Skin of body (tissue), 2 donors: ENCODE measurements around the gene PIH1D1. TPM values are rescaled to one million over a fixed set of nuclear protein-coding genes. Genes with fewer than 3 reads are reported as not detected.

Experiments
- DNase-seq: peaks from one replicate; lab custom pipeline; 2025; lab: John Stamatoyannopoulos, UW
- total RNA-seq: library from RNA; depleted of rRNA; stranded (reverse); fragments of >200 nt; gene quantifications from one replicate; pipeline ENCODE4 v1.2.3, GENCODE V29; 2014

The PIH1D1 gene
- 49.7 TPM for total RNA-seq

- DNase-seq, result peak; percentile 100
Observed at GRCh38 chr19:49451430-49452181, at the start of gene PIH1D1. TSS of gene PIH1D1 (minus strand) at chr19:49451814. CDS start at chr19:49451574, 240 bp downstream.

- DNase-seq, result no peak
Observed at GRCh38 chr19:49499030-49499670, 47.5 kb upstream of the PIH1D1 start.

GRCh38 chr19:49498475-49498874, 46.9 kb upstream of the PIH1D1 start:
- DNase-seq, result no peak

- no peak for DNase-seq
Observed at GRCh38 chr19:49497789-49498103, 46.1 kb upstream of the PIH1D1 start.

- DNase-seq, result no peak
Observed at GRCh38 chr19:49497047-49497788, 45.6 kb upstream of the PIH1D1 start.

- DNase-seq, result no peak
Observed at GRCh38 chr19:49496574-49497008, 45.0 kb upstream of the PIH1D1 start.

GRCh38 chr19:49492573-49493405, 41.2 kb upstream of the PIH1D1 start:
- no peak for DNase-seq

- no peak for DNase-seq
Observed at GRCh38 chr19:49491804-49492572, 40.4 kb upstream of the PIH1D1 start.

- no peak for DNase-seq
Observed at GRCh38 chr19:49491030-49491803, 39.6 kb upstream of the PIH1D1 start.

- DNase-seq, result no peak
Observed at GRCh38 chr19:49490287-49491029, 38.8 kb upstream of the PIH1D1 start.

GRCh38 chr19:49489601-49490167, 38.1 kb upstream of the PIH1D1 start:
- no peak for DNase-seq

- no peak for DNase-seq
Observed at GRCh38 chr19:49488863-49489537, 37.4 kb upstream of the PIH1D1 start.

- no peak for DNase-seq
Observed at GRCh38 chr19:49488046-49488862, 36.6 kb upstream of the PIH1D1 start.

- peak; percentile 99 for DNase-seq
Observed at GRCh38 chr19:49487277-49488045, 35.8 kb upstream of the PIH1D1 start, which contains the start of gene RPL13A. TSS of gene RPL13A (plus strand) at chr19:49487608. CDS start at chr19:49487630, 22 bp downstream.

- no peak for DNase-seq
Observed at GRCh38 chr19:49486710-49487276, 35.2 kb upstream of the PIH1D1 start.

GRCh38 chr19:49486232-49486631, 34.6 kb upstream of the PIH1D1 start:
- no peak for DNase-seq
